ENCODE measurements around the gene TMEM134. TPM values are rescaled to one million over a fixed set of nuclear protein-coding genes. Genes with fewer than 3 reads are reported as not detected.

The TMEM134 gene
- total RNA-seq, 1 donor from 2014 or later = 38.0 TPM

GRCh38 chr11:67508486-67509121 is 39.6 kb upstream of the TMEM134 start:
- FAIRE-seq = no peak
- TF ChIP-seq EZH2 (IDR thresholded peaks at IDR 0.05; ENCODE audit: insufficient read depth, low read length) (no peak), CTCF (IDR thresholded peaks at IDR 0.05; ENCODE audit: insufficient read depth, low read depth, low read length) (no peak)
- peak overlapping the region; percentile 87 for H3K4me2 ChIP-seq (ENCODE audit: low read length)
- Mint-ChIP-seq H3K27ac (ENCODE audit: unreplicated experiment) (peak overlapping the region; percentile 98), H3K4me1 (ENCODE audit: low read depth, unreplicated experiment) (peaks cover 11% of the 10 kb centered on the region), H3K36me3 (ENCODE audit: low read depth, unreplicated experiment) (no peaks in the 10 kb centered on the region), H3K4me3 (ENCODE audit: unreplicated experiment) (peak overlapping the region; percentile 89), H3K27me3 (ENCODE audit: low read depth, unreplicated experiment) (peaks cover 11% of the 10 kb centered on the region), H3K9me3 (ENCODE audit: unreplicated experiment) (no peaks in the 10 kb centered on the region)
- no peaks in the 10 kb centered on the region for H3K27me3 ChIP-seq (ENCODE audit: insufficient read depth, low read length)
- peak overlapping the region; percentile 96 for H2AFZ ChIP-seq (ENCODE audit: low read depth, low read length)
- H3K4me1 ChIP-seq (ENCODE audit: insufficient read depth, low read length) = peaks cover 34% of the 10 kb centered on the region
- H4K20me1 ChIP-seq (ENCODE audit: insufficient read depth, low read length) = peaks cover 22% of the 10 kb centered on the region
- H3K4me3 ChIP-seq (ENCODE audit: insufficient read depth, low read depth, low read length) = peak overlapping the region; percentile 76
- H3K79me2 ChIP-seq (ENCODE audit: insufficient read depth, low read length) = peaks cover 23% of the 10 kb centered on the region
- peak; percentile 83 for DNase-seq (ENCODE audit: low read depth)
- H3K9me3 ChIP-seq (ENCODE audit: insufficient read depth, low read depth, low read length) = no peaks in the 10 kb centered on the region
- H3K27ac ChIP-seq (ENCODE audit: low read depth, low read length) = peak overlapping the region; percentile 95
- H3K9ac ChIP-seq (ENCODE audit: low read length) = peak overlapping the region; percentile 94
- no peaks in the 10 kb centered on the region for H3K36me3 ChIP-seq (ENCODE audit: insufficient read depth, low read length)

GRCh38 chr11:67507864-67508485 is 38.9 kb upstream of the TMEM134 start, which contains the start of gene CDK2AP2:
Gene CDK2AP2 (minus strand): TSS chr11:67508162. CDS start chr11:67508082, 80 bp downstream.
- Histone ChIP-seq H2AFZ (ENCODE audit: low read depth, low read length) (peak within 1 kb of the TSS; percentile 96), H3K27ac (ENCODE audit: low read depth, low read length) (peak within 1 kb of the TSS; percentile 95), H3K9ac (ENCODE audit: low read length) (peak within 1 kb of the TSS; percentile 94), H3K36me3 (ENCODE audit: insufficient read depth, low read length) (no peaks in the 10 kb centered on the region), H3K4me1 (ENCODE audit: insufficient read depth, low read length) (peaks cover 40% of the 10 kb centered on the region), H4K20me1 (ENCODE audit: insufficient read depth, low read length) (peaks cover 28% of the 10 kb centered on the region), H3K9me3 (ENCODE audit: insufficient read depth, low read depth, low read length) (no peaks in the 10 kb centered on the region), H3K27me3 (ENCODE audit: insufficient read depth, low read length) (no peaks in the 10 kb centered on the region), H3K4me2 (ENCODE audit: low read length) (peak within 1 kb of the TSS; percentile 87), H3K4me3 (ENCODE audit: insufficient read depth, low read depth, low read length) (peak within 1 kb of the TSS; percentile 76), H3K79me2 (ENCODE audit: insufficient read depth, low read length) (peaks cover 29% of the 10 kb centered on the region)
- Mint-ChIP-seq H3K4me3 (ENCODE audit: unreplicated experiment) (peak within 1 kb of the TSS; percentile 89), H3K27me3 (ENCODE audit: low read depth, unreplicated experiment) (peaks cover 8% of the 10 kb centered on the region), H3K9me3 (ENCODE audit: unreplicated experiment) (no peaks in the 10 kb centered on the region), H3K4me1 (ENCODE audit: low read depth, unreplicated experiment) (peaks cover 11% of the 10 kb centered on the region), H3K27ac (ENCODE audit: unreplicated experiment) (peak within 1 kb of the TSS; percentile 98), H3K36me3 (ENCODE audit: low read depth, unreplicated experiment) (no peaks in the 10 kb centered on the region)
- DNase-seq (ENCODE audit: low read depth) (peak; percentile 100), FAIRE-seq (no peak)
- no peak for TF ChIP-seq CTCF (IDR thresholded peaks at IDR 0.05; ENCODE audit: insufficient read depth, low read depth, low read length)
- no peak for TF ChIP-seq EZH2 (IDR thresholded peaks at IDR 0.05; ENCODE audit: insufficient read depth, low read length)
